ENCODE measurements around the gene PCED1B. TPM values are rescaled to one million over a fixed set of nuclear protein-coding genes. Genes with fewer than 3 reads are reported as not detected.

PCED1B gene
- total RNA-seq, 1 experiment from 2014 or later, result 3.3 TPM

- WGBS (ENCODE audit: extremely low coverage, insufficient read length, low lambda C conversion rate), result no CpG with 5 or more reads among the region's 1 CpG
- H2BK15ac ChIP-seq (ENCODE audit: low read depth, low read length), result no peak overlapping the region
Observed at GRCh38 chr12:47070310-47070709, 9.1 kb upstream of the PCED1B start.

More at GRCh38 chr12:47070310-47070709, 9.1 kb upstream of the PCED1B start:
- no peak overlapping the region for H3T11ph ChIP-seq (ENCODE audit: low read length)
- H3K23ac ChIP-seq (ENCODE audit: insufficient read length, low read depth, low read length), result no peak overlapping the region
- H3K9ac ChIP-seq (ENCODE audit: extremely low read depth, insufficient read length, low read length), result no peak overlapping the region
- H3K27me3 ChIP-seq (ENCODE audit: insufficient read depth, low read length), result no peaks in the 10 kb centered on the region
- H3K27ac ChIP-seq (ENCODE audit: insufficient read length, low read depth, low read length), result no peak overlapping the region
- H3K23me2 ChIP-seq (ENCODE audit: insufficient read length, low read depth, low read length, poor library complexity, severe bottlenecking), result no peaks in the 10 kb centered on the region
- H3K79me2 ChIP-seq (ENCODE audit: insufficient read depth, low read length), result no peaks in the 10 kb centered on the region
- Mint-ChIP-seq H3K36me3 (ENCODE audit: insufficient read depth in 1 of 3, low read depth in 3 of 3) (no peaks in the 10 kb centered on the region), H3K4me1 (peaks cover 19 to 22% of the 10 kb centered on the region in 2 experiments), H3K27ac (no peak overlapping the region), H3K4me3 (no peak overlapping the region), H3K27me3 (ENCODE audit: low read depth) (no peaks in the 10 kb centered on the region), H3K9me3 (no peaks in the 10 kb centered on the region)
- H4K5ac ChIP-seq (ENCODE audit: insufficient read length, low read depth, low read length), result no peak overlapping the region
- H2BK5ac ChIP-seq (ENCODE audit: insufficient read length, low read length), result no peak overlapping the region
- TF ChIP-seq CTCF (conservative IDR thresholded peaks at IDR 0.05), result no peak
- H4K8ac ChIP-seq (replicated peaks; ENCODE audit: insufficient read length, low read depth, low read length), result no peak overlapping the region
- H3K79me1 ChIP-seq (ENCODE audit: insufficient read depth, low read depth, low read length, poor library complexity, severe bottlenecking), result no peaks in the 10 kb centered on the region
- no peak overlapping the region for H4K91ac ChIP-seq (ENCODE audit: insufficient read length, low read depth, low read length)
- no peak overlapping the region for H2BK120ac ChIP-seq (ENCODE audit: low read depth, low read length, poor library complexity, severe bottlenecking)
- H2BK12ac ChIP-seq (ENCODE audit: insufficient read length, low read depth, low read length), result no peak overlapping the region
- no peak overlapping the region for H2BK20ac ChIP-seq (ENCODE audit: low read depth, low read length, poor library complexity, severe bottlenecking)
- H3K14ac ChIP-seq (ENCODE audit: insufficient read depth, low read length), result no peak overlapping the region
- H2AK5ac ChIP-seq (ENCODE audit: insufficient read length, low read length), result no peak overlapping the region
- no peak overlapping the region for H3K18ac ChIP-seq (ENCODE audit: insufficient read length, low read depth, low read length)
- peaks cover 3% of the 10 kb centered on the region; the same call in 1 of the 2 replicates for H3K4me1 ChIP-seq (ENCODE audit: insufficient read depth, low read length)
- H2AFZ ChIP-seq (ENCODE audit: low read length), result no peak overlapping the region
- H3K9me3 ChIP-seq (ENCODE audit: control insufficient read depth, low read depth, low read length), result no peaks in the 10 kb centered on the region
- no peak overlapping the region for H3K56ac ChIP-seq (ENCODE audit: insufficient read length, low read depth, low read length)
- no peak overlapping the region for H3K4ac ChIP-seq (ENCODE audit: low read depth, low read length)
- no peak for DNase-seq
- H4K20me1 ChIP-seq (ENCODE audit: control insufficient read depth, insufficient read depth, insufficient read length), result no peaks in the 10 kb centered on the region
- no peak overlapping the region for H3K4me2 ChIP-seq (ENCODE audit: insufficient read depth, insufficient read length, low read length)
